Heart left ventricle (tissue), 16 donors: ENCODE measurements around the gene GCH1. TPM values are rescaled to one million over a fixed set of nuclear protein-coding genes. Genes with fewer than 3 reads are reported as not detected.
"Not testable (repeated sequence)": the region's sequence is repeated elsewhere in the genome, so short reads cannot be mapped to it uniquely, and the experiment has no call there.

Source experiments
- ATAC-seq, 4 donors: fragments of 200-7000 bp; cut with Tn5 transposase; one replicate each; pipeline ENCODE4 v1.9.1; 2020 to 2022; ENCODE audit warnings: moderate library complexity in 4 of 4, mild to moderate bottlenecking in 3 of 4, moderate number of reproducible peaks in 1 of 4
- DNase-seq, 5 donors: peaks; one replicate each; pipeline ENCODE4 v3.0.0-alpha.2; 2020
- H3K27ac ChIP-seq, 12 donors: fragments of 200-600 bp; sonication (generic) in 4 of 12; one replicate each; pipeline versions ENCODE4 v1.5.0 to v1.8.0; 2016 to 2022; ENCODE audit warnings: mild to moderate bottlenecking in 2 of 12
- H3K27me3 ChIP-seq, 9 donors: fragments of 200-600 bp; sonication (generic) in 2 of 9; one replicate each; pipeline versions ENCODE4 v1.5.1 to v1.8.0; 2016 to 2022; ENCODE audit warnings: mild to moderate bottlenecking in 3 of 9
- H3K36me3 ChIP-seq, 9 donors: fragments of 200-600 bp; sonication (generic) in 2 of 9; one replicate each; pipeline versions ENCODE4 v1.5.0 to v1.8.0; 2018 to 2022; ENCODE audit warnings: mild to moderate bottlenecking in 2 of 9
- H3K4me1 ChIP-seq, 12 donors: fragments of 200-600 bp; sonication (generic) in 4 of 12; one replicate each; pipeline versions ENCODE4 v1.5.0 to v1.8.0; 2016 to 2022; ENCODE audit warnings: mild to moderate bottlenecking in 3 of 12
- H3K4me3 ChIP-seq, 12 donors: fragments of 200-600 bp; sonication (generic) in 4 of 12; one replicate each; pipeline versions ENCODE4 v1.5.0 to v1.8.0; 2017 to 2022; ENCODE audit warnings: mild to moderate bottlenecking in 9 of 12, moderate library complexity in 4 of 12
- H3K9me3 ChIP-seq, 12 donors: fragments of 200-600 bp; sonication (generic) in 4 of 12; one replicate each; pipeline versions ENCODE4 v1.5.0 to v1.8.0; 2016 to 2022; ENCODE audit warnings: mild to moderate bottlenecking in 1 of 12
- CTCF ChIP-seq, 12 donors: fragments of 200-600 bp; sonication (generic) in 4 of 12; IDR thresholded peaks; one replicate each; pipeline versions ENCODE4 v1.5.0 to v1.8.0; 2018 to 2022; ENCODE audit warnings: antibody characterized with exemption in 12 of 12, mild to moderate bottlenecking in 5 of 12
- POLR2A ChIP-seq, 2 donors: fragments of 450-650 bp; IDR thresholded peaks; one replicate each; pipeline ENCODE4 v1.6.1; 2017; ENCODE audit warnings: antibody characterized with exemption in 2 of 2, mild to moderate bottlenecking in 2 of 2, moderate library complexity in 2 of 2
- WGBS, 4 donors: extraction: QIAGEN DNeasy Blood & Tissue Kit in 2 of 4; methylation state at CpG; one replicate each; pipeline versions ENCODE4 v1.1.5 to v1.1.7; 2013 to 2018; 5-methylcytosine and 5-hydroxymethylcytosine counted together
- intact Hi-C, 10 donors: fragments of 100-400 bp; cut with DNase I; formaldehyde crosslinking; loops; one replicate each; pipeline versions ENCODE4 v1.11.1 to v1.14.2; 2022
- polyA plus RNA-seq, 2 donors: library from polyadenylated mRNA; stranded (reverse); fragments of 200-250 nt; gene quantifications; one replicate each; pipeline ENCODE4 v1.2.3, GENCODE V29; 2013
- total RNA-seq, 9 donors: library from RNA; depleted of rRNA in 2 of 9; stranded (reverse); fragments of >200 nt in 2 of 9; fragmentation: NEBNext Ultra II Directional in 3 of 9; extraction: Animal tissue kit (Norgen Biotek cat#: 25700) in 3 of 9; gene quantifications; one replicate each; pipeline versions ENCODE4 v1.1.0 to v1.2.4, GENCODE V29; 2016 to 2023
- donor health status: ischemic (EF 13 %, LVEDD 7.1; RV severe dilation, severe dysfunction).
- donor health status: healthy with polysubstance abuse.
- donor health status: DM: no; HTN: yes; CAD: no.
- donor health status: DM: no; HTN: no; CAD: no.
- donor health status: ischemic (EF 25% LVEDD 6.9; RV normal size, moderate dysfunction).
- donor health status: ischemic (EF 25% LVEDD 5.7; RV mildly dilated, moderate dysfunction).
- donor health status: healthy.
- donor health status: DM: yes; HTN: yes; CAD: no.
- donor health status: ischemic (EF 35%, LVEDD 5.7; RV mildly dilated, moderate dysfunction).
- donor health status: nonischemic (EF 11% LVEDD 7.7; RV severe dilation, severe dysfunction).
- donor health status: DM: yes; HTN: yes; CAD: no.
- donor health status: PGD.
- donor health status: ischemic (EF 29% LVEDD 5.4; RV normal size, mild dysfunction).
- donor health status: nonischemic (EF 23%, LVEDD 6.1; RV moderate dilation, normal function).

The GCH1 gene
- total and polyA plus RNA-seq, 11 donors: 1.6 to 13.8 (median 3.3) TPM

- Histone ChIP-seq H3K27ac (no peak overlapping the region), H3K27me3 (no peaks in the 10 kb centered on the region), H3K36me3 (no peaks in the 10 kb centered on the region), H3K4me3 (no peak overlapping the region), H3K4me1 (peaks cover 0 to 11% (median 4%) of the 10 kb centered on the region in 12 donors), H3K9me3 (no peaks in the 10 kb centered on the region)
- TF ChIP-seq POLR2A (IDR thresholded peaks at IDR 0.05): no peak
- TF ChIP-seq CTCF (IDR thresholded peaks at IDR 0.05): no peak
- DNase-seq (no peak), ATAC-seq (no peak)
- 77 to 85% (median 82%) methylated on average over 16 of the region's 16 CpGs for WGBS, 4 donors
- intact Hi-C loops: loop anchor here in 9 of 10 donors (1.0 to 10.0 kb wide), 9 partner anchors 30 to 360 kb away; partner anchors contain the start of genes SAMD4A (in 2 of the 9) and GCH1 (in 1 of the 9)
These were observed 98.0 kb downstream of the GCH1 start for GRCh38 chr14:54804538-54805041.

- intact Hi-C loops: loop anchor here in 7 of 10 donors (2.0 to 10.0 kb wide), 5 partner anchors 91 to 361 kb away; partner anchors contain the start of gene SAMD4A (in 2 of the 7)
- Histone ChIP-seq H3K4me1 (peaks cover 0 to 11% (median 4%) of the 10 kb centered on the region in 12 donors), H3K4me3 (no peak overlapping the region), H3K27ac (no peak overlapping the region), H3K27me3 (no peaks in the 10 kb centered on the region), H3K9me3 (no peaks in the 10 kb centered on the region), H3K36me3 (no peaks in the 10 kb centered on the region)
- TF ChIP-seq POLR2A (IDR thresholded peaks at IDR 0.05) (no peak), CTCF (IDR thresholded peaks at IDR 0.05) (no peak)
- DNase-seq: no peak
- WGBS, 4 donors: 78 to 85% (median 80%) methylated on average over 12 to 13 of the region's 13 CpGs
- ATAC-seq: no peak
These were observed 98.6 kb downstream of the GCH1 start for GRCh38 chr14:54803926-54804537.

- H3K27ac ChIP-seq: no peak overlapping the region
- H3K4me3 ChIP-seq: no peak overlapping the region
- WGBS, 4 donors: 80 to 89% (median 82%) methylated on average over 7 of the region's 7 CpGs
- no peak for ATAC-seq
- no peaks in the 10 kb centered on the region for H3K27me3 ChIP-seq
- intact Hi-C loops: loop anchor here in 4 of 10 donors (10.0 kb wide), 3 partner anchors 91 to 361 kb away; partner anchors contain the start of gene SAMD4A (in 2 of the 4)
- no peak for DNase-seq
- no peaks in the 10 kb centered on the region for H3K9me3 ChIP-seq
- no peaks in the 10 kb centered on the region for H3K36me3 ChIP-seq
- TF ChIP-seq CTCF (IDR thresholded peaks at IDR 0.05) (no peak), POLR2A (IDR thresholded peaks at IDR 0.05) (no peak)
- H3K4me1 ChIP-seq: peaks cover 0 to 11% (median 4%) of the 10 kb centered on the region in 12 donors
These were observed 99.2 kb downstream of the GCH1 start for GRCh38 chr14:54803396-54803795.

- intact Hi-C loops: loop anchor here in 4 of 10 donors (10.0 kb wide), 3 partner anchors 93 to 363 kb away; partner anchors contain the start of gene SAMD4A (in 2 of the 4)
- 95 to 99% (median 96%) methylated on average over 2 of the region's 2 CpGs for whole genome bisulfite sequencing, 4 donors
- not testable (repeated sequence) for H3K27ac ChIP-seq
These were observed 101.1 kb downstream of the GCH1 start for GRCh38 chr14:54801482-54801881.

More at GRCh38 chr14:54801482-54801881, 101.1 kb downstream of the GCH1 start:
- ATAC-seq, H3K36me3 ChIP-seq, H3K27me3 ChIP-seq, DNase-seq, H3K9me3 ChIP-seq, H3K4me3 ChIP-seq: not testable (repeated sequence)
- peaks cover 0 to 11% (median 4%) of the 10 kb centered on the region in 12 donors for H3K4me1 ChIP-seq
